C4-2B (cell line): Measurements from ENCODE around the gene GTPBP3.

ENCODE experiments used
- CTCF ChIP-seq: fragments of 450-650 bp; conservative IDR thresholded peaks from 2 replicates; pipeline ENCODE4 v1.5.1; 2017; ENCODE audit warnings: mild to moderate bottlenecking
- ZFX ChIP-seq: fragments of 450-650 bp; IDR thresholded peaks from 2 replicates; pipeline ENCODE4 v1.6.1; 2017

- TF ChIP-seq CTCF (no peak), ZFX (no peak)
These were observed 23.3 kb upstream of the GTPBP3 start for GRCh38 chr19:17314007-17314593.
